Progenitor cell of endocrine pancreas (in vitro differentiated cells): ENCODE measurements around the gene HAPSTR1. TPM values are rescaled to one million over a fixed set of nuclear protein-coding genes. Genes with fewer than 3 reads are reported as not detected.
A peak's percentile ranks its signal among the peaks of the same experiment; 100 is the strongest.

ENCODE experiments used
- DNase-seq: peaks from one replicate; pipeline ENCODE4 v3.0.0; 2021; ENCODE audit warnings: low spot score; ENCODE audit not compliant: unreplicated experiment
- H3K27ac Mint-ChIP-seq: 2 replicates; pipeline ENCODE4 v1.8.0; 2021; ENCODE audit warnings: mild to moderate bottlenecking, moderate library complexity, mixed read lengths
- H3K27me3 Mint-ChIP-seq: 2 replicates; pipeline ENCODE4 v1.8.0; 2021; ENCODE audit warnings: mixed read lengths
- H3K36me3 Mint-ChIP-seq: 2 replicates; pipeline ENCODE4 v1.8.0; 2022; ENCODE audit warnings: mixed read lengths; ENCODE audit not compliant: insufficient read depth
- H3K4me1 Mint-ChIP-seq: 2 replicates; pipeline ENCODE4 v1.8.0; 2021; ENCODE audit warnings: low read depth, mixed read lengths
- H3K4me3 Mint-ChIP-seq: 2 replicates; pipeline ENCODE4 v1.8.0; 2021; ENCODE audit warnings: low read depth, mild to moderate bottlenecking, moderate library complexity, mixed read lengths
- H3K9me3 Mint-ChIP-seq: 2 replicates; pipeline ENCODE4 v1.8.0; 2021; ENCODE audit warnings: low read depth, mixed read lengths
- CTCF ChIP-seq: fragments of 200-600 bp; sonication (generic); IDR thresholded peaks from one replicate; pipeline ENCODE4 v1.5.0; 2021; ENCODE audit warnings: antibody characterized with exemption, mild to moderate bottlenecking; ENCODE audit not compliant: unreplicated experiment
- total RNA-seq: library from RNA; stranded (reverse); gene quantifications from 2 replicates; pipeline ENCODE4 v1.2.1, GENCODE V29; 2021

HAPSTR1 gene
- total RNA-seq, 1 donor from 2014 or later: 79.7 TPM

- no peak for TF ChIP-seq CTCF
- Mint-ChIP-seq H3K4me1 (peaks cover 42% of the 10 kb centered on the region), H3K27me3 (no peaks in the 10 kb centered on the region), H3K4me3 (peak overlapping the region; percentile 99), H3K9me3 (no peaks in the 10 kb centered on the region), H3K36me3 (peaks cover 23% of the 10 kb centered on the region), H3K27ac (peak overlapping the region; percentile 100)
- DNase-seq: no peak
Observed at GRCh38 chr16:9094011-9094846, 2.8 kb downstream of the HAPSTR1 start.

GRCh38 chr16:9095171-9095570 lies 3.7 kb downstream of the HAPSTR1 start:
- no peaks in the 10 kb centered on the region for H3K27me3 Mint-ChIP-seq
- no peak for TF ChIP-seq CTCF
- peaks cover 27% of the 10 kb centered on the region for H3K36me3 Mint-ChIP-seq
- no peaks in the 10 kb centered on the region for H3K9me3 Mint-ChIP-seq
- peak overlapping the region; percentile 31 for H3K4me3 Mint-ChIP-seq
- no peak overlapping the region for H3K27ac Mint-ChIP-seq
- no peak for DNase-seq
- H3K4me1 Mint-ChIP-seq: peaks cover 44% of the 10 kb centered on the region

GRCh38 chr16:9095656-9096397 lies 4.4 kb downstream of the HAPSTR1 start:
- Mint-ChIP-seq H3K27me3 (no peaks in the 10 kb centered on the region), H3K9me3 (no peaks in the 10 kb centered on the region), H3K36me3 (peaks cover 27% of the 10 kb centered on the region), H3K4me3 (peak overlapping the region; percentile 33), H3K4me1 (peaks cover 44% of the 10 kb centered on the region), H3K27ac (peak overlapping the region; percentile 62)
- DNase-seq: no peak
- no peak for TF ChIP-seq CTCF

GRCh38 chr16:9096416-9096952 lies 5.0 kb downstream of the HAPSTR1 start:
- Mint-ChIP-seq H3K27ac (no peak overlapping the region), H3K9me3 (no peaks in the 10 kb centered on the region), H3K4me1 (peaks cover 44% of the 10 kb centered on the region), H3K27me3 (no peaks in the 10 kb centered on the region), H3K4me3 (no peak overlapping the region), H3K36me3 (peaks cover 27% of the 10 kb centered on the region)
- TF ChIP-seq CTCF: no peak
- no peak for DNase-seq
